Cardiac septum (tissue), 1 donor: ENCODE measurements around the gene FAM163A. TPM values are rescaled to one million over a fixed set of nuclear protein-coding genes. Genes with fewer than 3 reads are reported as not detected.
"Not testable (repeated sequence)": the region's sequence is repeated elsewhere in the genome, so short reads cannot be mapped to it uniquely, and the experiment has no call there.

Source experiments
- DNase-seq: peaks from one replicate; pipeline ENCODE4 v3.0.0-alpha.2; 2020; ENCODE audit warnings: low spot score
- intact Hi-C: fragments of 100-400 bp; cut with DNase I; formaldehyde crosslinking; loops from one replicate; pipeline ENCODE4 v1.14.0; 2022
- total RNA-seq: library from RNA; stranded (reverse); fragmentation: NEBNext Ultra II Directional; extraction: Animal tissue kit (Norgen Biotek cat#: 25700); gene quantifications from one replicate; pipeline ENCODE4 v1.2.1, GENCODE V29; 2021
- donor health status: DM: no; HTN: no; CAD: no.

FAM163A gene
- total RNA-seq, 1 donor from 2014 or later: 0.16 TPM

GRCh38 chr1:179785728-179786127 lies 42.6 kb downstream of the FAM163A start:
- DNase-seq: no peak
- intact Hi-C loops: no loop called here

GRCh38 chr1:179786815-179787685 lies 44.0 kb downstream of the FAM163A start:
- DNase-seq: no peak
- intact Hi-C loops: no loop called here

GRCh38 chr1:179788259-179788658 lies 45.2 kb downstream of the FAM163A start:
- DNase-seq: no peak
- intact Hi-C loops: no loop called here

GRCh38 chr1:179793281-179793680 lies 50.2 kb downstream of the FAM163A start:
- intact Hi-C loops: no loop called here

GRCh38 chr1:179794146-179794545 lies 51.1 kb downstream of the FAM163A start:
- intact Hi-C loops: no loop called here
- DNase-seq: no peak

More at GRCh38 chr1:179793281-179793680, 50.2 kb downstream of the FAM163A start:
- DNase-seq: no peak

- intact Hi-C loops: no loop called here
- no peak for DNase-seq
These were observed 51.6 kb downstream of the FAM163A start for GRCh38 chr1:179794669-179795068.

GRCh38 chr1:179798213-179798863 lies 55.2 kb downstream of the FAM163A start:
- intact Hi-C loops: no loop called here
- DNase-seq: no peak

GRCh38 chr1:179798864-179799516 lies 55.9 kb downstream of the FAM163A start:
- DNase-seq: no peak
- intact Hi-C loops: no loop called here

GRCh38 chr1:179800481-179800880 lies 57.4 kb downstream of the FAM163A start:
- no peak for DNase-seq
- intact Hi-C loops: no loop called here

GRCh38 chr1:179803104-179803503 lies 60.0 kb downstream of the FAM163A start:
- DNase-seq: no peak
- intact Hi-C loops: no loop called here

GRCh38 chr1:179803918-179804317 lies 60.8 kb downstream of the FAM163A start:
- DNase-seq: no peak
- intact Hi-C loops: no loop called here

- intact Hi-C loops, DNase-seq: not testable (repeated sequence)
These were observed 61.3 kb downstream of the FAM163A start for GRCh38 chr1:179804417-179804816.

- intact Hi-C loops: no loop called here
- DNase-seq: no peak
These were observed 62.5 kb downstream of the FAM163A start for GRCh38 chr1:179805291-179806195.

- intact Hi-C loops: no loop called here
These were observed 63.2 kb downstream of the FAM163A start for GRCh38 chr1:179806333-179806732.

GRCh38 chr1:179807291-179807690 lies 64.2 kb downstream of the FAM163A start:
- intact Hi-C loops: no loop called here
- no peak for DNase-seq

More at GRCh38 chr1:179806333-179806732, 63.2 kb downstream of the FAM163A start:
- DNase-seq: no peak

- intact Hi-C loops: no loop called here
- DNase-seq: no peak
These were observed 64.8 kb downstream of the FAM163A start for GRCh38 chr1:179807691-179808485.

- DNase-seq: no peak
- intact Hi-C loops: no loop called here
These were observed 65.4 kb downstream of the FAM163A start for GRCh38 chr1:179808503-179808902.

- no peak for DNase-seq
- intact Hi-C loops: loop anchor here (1.0 kb wide), 1 partner anchor 103 kb away; no protein-coding TSS in a partner anchor
These were observed 66.6 kb downstream of the FAM163A start for GRCh38 chr1:179809506-179810366.
